Mesothelial cell of epicardium (in vitro differentiated cells): ENCODE measurements around the gene STXBP6. TPM values are rescaled to one million over a fixed set of nuclear protein-coding genes. Genes with fewer than 3 reads are reported as not detected.

Experiments used
- DNase-seq, 2 experiments: peaks; one replicate each; pipeline ENCODE4 v3.0.0; 2021; ENCODE audit warnings: low spot score in 2 of 2; ENCODE audit not compliant: unreplicated experiment in 2 of 2
- H3K27ac Mint-ChIP-seq: 2 replicates; pipeline ENCODE4 v1.8.0; 2021; ENCODE audit warnings: mixed read lengths
- H3K27me3 Mint-ChIP-seq: 2 replicates; pipeline ENCODE4 v1.8.0; 2021; ENCODE audit warnings: low read depth, mixed read lengths
- H3K36me3 Mint-ChIP-seq: 2 replicates; pipeline ENCODE4 v1.8.0; 2021; ENCODE audit warnings: mixed read lengths
- H3K4me1 Mint-ChIP-seq: 2 replicates; pipeline ENCODE4 v1.8.0; 2021; ENCODE audit warnings: mixed read lengths
- H3K4me3 Mint-ChIP-seq: 2 replicates; pipeline ENCODE4 v1.8.0; 2021; ENCODE audit warnings: mild to moderate bottlenecking, moderate library complexity, mixed read lengths
- H3K9me3 Mint-ChIP-seq: 2 replicates; pipeline ENCODE4 v1.8.0; 2021; ENCODE audit warnings: mixed read lengths
- total RNA-seq: library from RNA; stranded (reverse); gene quantifications from 3 replicates; pipeline ENCODE4 v1.2.1, GENCODE V29; 2021
- TF ChIP-seq, protein P1 (sequence below): fragments of 200-600 bp; sonication (generic); IDR thresholded peaks from one replicate; pipeline ENCODE4 v1.5.0; 2021; ENCODE audit warnings: antibody characterized with exemption; ENCODE audit not compliant: unreplicated experiment

STXBP6 gene
- total RNA-seq, 1 donor from 2014 or later = 16.6 TPM

DNA sequence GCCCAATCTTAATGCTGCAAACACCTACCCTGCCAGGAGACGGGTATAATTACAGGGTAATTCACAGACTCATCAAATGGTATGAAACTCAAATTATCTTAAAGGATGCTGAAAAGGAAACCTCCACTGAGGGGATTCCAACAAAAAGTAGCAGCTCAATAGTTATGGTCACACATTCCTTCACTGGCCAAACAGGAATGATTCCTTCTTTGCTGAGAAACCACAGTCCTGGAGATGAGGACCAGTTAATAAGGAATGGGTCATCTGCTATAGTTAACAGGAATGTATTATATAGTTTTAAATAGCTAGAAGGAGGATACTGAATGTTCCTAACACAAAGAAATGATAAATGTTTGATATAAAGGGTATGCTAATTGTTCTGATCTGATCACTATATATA is 136.9 kb downstream of the STXBP6 start:
- Mint-ChIP-seq H3K36me3 (no peaks in the 10 kb centered on the region), H3K9me3 (no peaks in the 10 kb centered on the region), H3K4me1 (peaks cover 26% of the 10 kb centered on the region), H3K27ac (no peak overlapping the region), H3K27me3 (no peaks in the 10 kb centered on the region), H3K4me3 (no peak overlapping the region)
- TF ChIP-seq, protein P1, sequence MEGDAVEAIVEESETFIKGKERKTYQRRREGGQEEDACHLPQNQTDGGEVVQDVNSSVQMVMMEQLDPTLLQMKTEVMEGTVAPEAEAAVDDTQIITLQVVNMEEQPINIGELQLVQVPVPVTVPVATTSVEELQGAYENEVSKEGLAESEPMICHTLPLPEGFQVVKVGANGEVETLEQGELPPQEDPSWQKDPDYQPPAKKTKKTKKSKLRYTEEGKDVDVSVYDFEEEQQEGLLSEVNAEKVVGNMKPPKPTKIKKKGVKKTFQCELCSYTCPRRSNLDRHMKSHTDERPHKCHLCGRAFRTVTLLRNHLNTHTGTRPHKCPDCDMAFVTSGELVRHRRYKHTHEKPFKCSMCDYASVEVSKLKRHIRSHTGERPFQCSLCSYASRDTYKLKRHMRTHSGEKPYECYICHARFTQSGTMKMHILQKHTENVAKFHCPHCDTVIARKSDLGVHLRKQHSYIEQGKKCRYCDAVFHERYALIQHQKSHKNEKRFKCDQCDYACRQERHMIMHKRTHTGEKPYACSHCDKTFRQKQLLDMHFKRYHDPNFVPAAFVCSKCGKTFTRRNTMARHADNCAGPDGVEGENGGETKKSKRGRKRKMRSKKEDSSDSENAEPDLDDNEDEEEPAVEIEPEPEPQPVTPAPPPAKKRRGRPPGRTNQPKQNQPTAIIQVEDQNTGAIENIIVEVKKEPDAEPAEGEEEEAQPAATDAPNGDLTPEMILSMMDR = no peak
- no peak for DNase-seq

DNA sequence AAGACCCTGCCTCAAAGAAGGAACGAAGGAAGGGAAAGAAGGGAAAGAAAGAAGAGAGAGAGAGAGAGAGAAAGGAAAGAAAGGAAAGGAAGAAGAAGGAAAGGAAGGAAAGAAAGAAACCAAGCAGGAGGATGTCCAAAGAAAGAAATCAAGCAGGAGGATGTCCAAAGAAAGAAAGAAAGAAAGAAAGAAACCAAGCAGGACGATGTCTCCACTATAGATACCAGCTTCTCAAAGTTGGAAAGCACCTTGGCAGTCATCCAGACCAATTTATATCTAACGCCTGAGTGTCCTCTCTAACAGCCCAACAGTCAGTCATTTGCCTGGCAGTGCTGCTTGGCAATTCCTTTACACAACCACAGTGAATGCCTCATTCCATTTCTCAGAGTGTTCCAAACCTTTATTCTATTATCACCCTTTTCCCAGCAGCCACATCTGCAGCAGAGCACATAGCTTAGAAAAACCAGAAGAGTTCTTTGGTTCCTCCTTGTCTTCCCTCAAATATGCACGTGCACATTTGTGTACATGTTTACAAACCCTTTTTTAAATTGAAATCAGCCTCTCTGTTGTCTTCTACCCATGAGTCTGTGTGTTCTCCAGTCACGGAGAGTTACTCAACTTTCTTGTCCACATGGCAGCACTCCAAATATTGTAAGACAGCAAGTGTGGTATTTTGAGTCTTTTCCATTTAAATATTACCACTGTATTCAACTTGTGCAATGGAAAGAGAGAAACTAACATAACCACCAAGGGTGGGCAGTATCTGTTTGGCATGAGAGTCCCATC is 138.4 kb downstream of the STXBP6 start:
- Mint-ChIP-seq H3K9me3 (no peaks in the 10 kb centered on the region), H3K36me3 (no peaks in the 10 kb centered on the region), H3K4me1 (peaks cover 26% of the 10 kb centered on the region), H3K4me3 (no peak overlapping the region), H3K27me3 (no peaks in the 10 kb centered on the region), H3K27ac (no peak overlapping the region)
- no peak for DNase-seq
- TF ChIP-seq, protein P1 = no peak

DNA sequence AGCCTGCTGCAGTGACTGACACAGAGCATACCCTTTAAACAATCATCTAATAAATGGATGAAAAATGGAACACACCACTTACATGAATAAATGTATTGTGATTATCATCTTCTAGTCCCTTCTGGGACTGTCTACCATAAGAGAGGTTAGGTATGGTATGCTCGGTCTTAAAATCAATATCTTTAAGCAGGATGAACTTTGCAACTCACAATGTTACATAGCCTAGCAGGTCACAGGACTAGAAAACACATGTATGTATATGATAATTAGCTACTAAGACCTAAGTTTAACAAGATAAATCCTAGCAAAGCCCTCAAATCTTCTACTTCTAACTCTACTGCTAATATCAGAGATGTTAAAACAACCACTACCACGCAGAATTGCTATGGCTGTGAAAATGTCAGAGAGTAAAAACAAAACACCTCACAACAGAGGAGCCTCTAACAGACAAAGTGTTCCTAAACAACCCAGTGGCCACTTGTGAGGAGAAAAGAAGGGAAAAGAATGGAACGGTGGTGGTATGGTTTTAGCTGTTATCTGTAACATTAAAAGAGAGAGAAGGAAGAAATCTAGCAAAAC is 139.4 kb downstream of the STXBP6 start:
- Mint-ChIP-seq H3K4me3 (no peak overlapping the region), H3K27me3 (no peaks in the 10 kb centered on the region), H3K9me3 (no peaks in the 10 kb centered on the region), H3K27ac (no peak overlapping the region), H3K36me3 (no peaks in the 10 kb centered on the region), H3K4me1 (peaks cover 26% of the 10 kb centered on the region)
- TF ChIP-seq, protein P1 = no peak
- no peak for DNase-seq

DNA sequence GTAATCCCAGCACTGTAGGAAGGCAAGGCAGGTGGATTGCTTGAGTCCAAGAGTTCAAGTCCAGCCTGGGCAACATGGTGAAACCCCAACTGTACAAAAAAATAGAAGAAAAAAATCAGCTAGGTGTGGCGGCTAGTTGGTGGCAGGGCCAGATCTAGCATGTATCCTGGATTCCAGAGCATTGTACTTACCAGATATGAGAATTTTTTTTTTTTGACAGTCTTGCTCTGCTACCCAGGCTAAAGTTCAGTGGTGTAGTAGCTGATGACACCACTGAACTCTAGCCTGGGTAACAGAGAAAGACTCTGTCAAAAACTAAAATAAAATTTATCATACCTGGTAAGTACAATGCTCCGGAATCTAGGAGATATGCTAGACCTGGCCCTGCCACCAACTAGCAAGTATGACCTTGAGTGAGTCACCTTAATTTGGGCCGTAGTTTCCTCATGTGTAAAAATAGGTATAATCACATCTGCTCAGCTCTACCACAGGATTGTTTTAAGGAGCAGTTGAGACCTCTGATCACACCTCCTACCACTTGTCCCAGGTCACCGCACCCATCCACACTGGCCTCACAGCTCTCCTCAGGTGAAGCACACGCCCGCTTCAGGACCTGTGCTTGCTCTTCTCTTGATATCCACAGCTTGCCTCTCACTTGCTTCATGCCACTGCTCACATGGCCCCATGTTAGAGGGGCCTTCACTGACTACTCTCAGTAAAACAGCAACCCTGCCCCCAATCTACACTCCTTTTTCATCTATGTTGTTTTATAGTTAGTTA is 140.2 kb downstream of the STXBP6 start:
- Mint-ChIP-seq H3K27me3 (no peaks in the 10 kb centered on the region), H3K4me1 (peaks cover 24% of the 10 kb centered on the region), H3K27ac (no peak overlapping the region), H3K9me3 (no peaks in the 10 kb centered on the region), H3K4me3 (no peak overlapping the region), H3K36me3 (no peaks in the 10 kb centered on the region)
- DNase-seq = no peak
- TF ChIP-seq, protein P1 = no peak

DNA sequence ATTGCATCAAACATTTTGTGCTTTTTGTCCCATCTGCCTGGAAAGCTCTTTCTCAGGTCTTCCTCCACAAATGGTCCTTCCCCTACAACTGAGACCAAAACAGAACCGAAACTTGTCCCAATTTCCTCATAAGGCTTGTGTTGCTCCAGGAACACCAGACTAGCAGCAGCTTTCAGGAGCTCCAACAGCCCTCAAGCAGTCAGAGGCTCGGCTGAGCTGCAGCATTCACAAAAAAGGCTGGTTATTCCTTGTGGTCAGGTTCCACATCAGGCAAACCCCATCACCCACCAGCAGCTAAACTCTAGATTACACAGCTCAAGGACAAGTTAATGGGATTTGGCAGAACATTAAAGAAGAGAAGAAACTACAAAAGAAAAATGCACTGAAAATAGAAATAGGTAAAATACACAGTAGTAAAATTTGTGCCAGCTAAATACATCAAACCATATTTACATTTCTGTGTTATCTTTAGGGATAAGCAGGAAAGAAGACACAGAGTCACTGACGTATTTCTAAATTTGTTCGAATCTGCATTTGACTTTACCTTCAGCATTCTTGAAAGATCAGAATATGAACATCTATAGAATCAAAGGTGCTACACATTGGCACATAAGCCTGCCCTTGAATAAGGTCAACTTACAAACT is 141.2 kb downstream of the STXBP6 start:
- H3K27ac Mint-ChIP-seq = no peak overlapping the region
- no peaks in the 10 kb centered on the region for H3K36me3 Mint-ChIP-seq
- H3K4me3 Mint-ChIP-seq = no peak overlapping the region
- H3K4me1 Mint-ChIP-seq = peaks cover 20% of the 10 kb centered on the region
- no peaks in the 10 kb centered on the region for H3K27me3 Mint-ChIP-seq
- H3K9me3 Mint-ChIP-seq = no peaks in the 10 kb centered on the region
- TF ChIP-seq, protein P1 = no peak
- DNase-seq = no peak
